HEK293 (cell line): ENCODE data around the gene SIL1.

ENCODE experiments used
- ZFP41 ChIP-seq: fragments of 450-650 bp; formaldehyde crosslinking; IDR thresholded peaks from 2 replicates; pipeline ENCODE4 v1.5.1; 2016; ENCODE audit warnings: missing biosample characterization, missing genetic modification characterization, borderline replicate concordance
- ZNF133 ChIP-seq: fragments of 450-650 bp; formaldehyde crosslinking; IDR thresholded peaks from 2 replicates; pipeline ENCODE4 v1.5.1; 2016; ENCODE audit warnings: missing biosample characterization, missing genetic modification characterization

GRCh38 chr5:138969323-138970002, 228.7 kb downstream of the SIL1 start:
- TF ChIP-seq ZFP41 (tag by site-specific recombination) (no peak), ZNF133 (tag by site-specific recombination) (no peak)
